IPS-18c (cell line): ENCODE measurements around the gene RPS6KA6.

Source experiments
- H3K4me3 ChIP-seq: 2 replicates; pipeline ENCODE4 v1.7.0; 2013; ENCODE audit warnings: low read depth, mild to moderate bottlenecking, low read length, moderate library complexity; ENCODE audit not compliant: insufficient read depth
- H3K9me3 ChIP-seq: one replicate; pipeline ENCODE4 v1.6.1; 2013; ENCODE audit warnings: mild to moderate bottlenecking, low read length, moderate library complexity; ENCODE audit not compliant: control insufficient read depth, insufficient read depth

The RPS6KA6 gene

GRCh38 chrX:84174348-84174747 is 13.7 kb downstream of the RPS6KA6 start:
- H3K9me3 ChIP-seq = no peaks in the 10 kb centered on the region
- H3K4me3 ChIP-seq = no peak overlapping the region

GRCh38 chrX:84170931-84171330 is 17.1 kb downstream of the RPS6KA6 start:
- H3K9me3 ChIP-seq = no peaks in the 10 kb centered on the region
- no peak overlapping the region for H3K4me3 ChIP-seq

GRCh38 chrX:84168574-84168973 is 19.4 kb downstream of the RPS6KA6 start:
- no peak overlapping the region for H3K4me3 ChIP-seq
- H3K9me3 ChIP-seq = no peaks in the 10 kb centered on the region

GRCh38 chrX:84168095-84168494 is 19.9 kb downstream of the RPS6KA6 start:
- Histone ChIP-seq H3K9me3 (no peaks in the 10 kb centered on the region), H3K4me3 (no peak overlapping the region)

GRCh38 chrX:84165711-84166110 is 22.3 kb downstream of the RPS6KA6 start:
- H3K9me3 ChIP-seq = no peaks in the 10 kb centered on the region

GRCh38 chrX:84162401-84162800 is 25.6 kb downstream of the RPS6KA6 start:
- Histone ChIP-seq H3K4me3 (no peak overlapping the region), H3K9me3 (no peaks in the 10 kb centered on the region)

More at GRCh38 chrX:84165711-84166110, 22.3 kb downstream of the RPS6KA6 start:
- H3K4me3 ChIP-seq = no peak overlapping the region

GRCh38 chrX:84161641-84162040 is 26.4 kb downstream of the RPS6KA6 start:
- Histone ChIP-seq H3K4me3 (no peak overlapping the region), H3K9me3 (no peaks in the 10 kb centered on the region)

- no peak overlapping the region for H3K4me3 ChIP-seq
- H3K9me3 ChIP-seq = no peaks in the 10 kb centered on the region
These were observed 27.3 kb downstream of the RPS6KA6 start for GRCh38 chrX:84160736-84161135.

- no peak overlapping the region for H3K4me3 ChIP-seq
- no peaks in the 10 kb centered on the region for H3K9me3 ChIP-seq
These were observed 31.2 kb downstream of the RPS6KA6 start for GRCh38 chrX:84156821-84157220.

GRCh38 chrX:84155938-84156337 is 32.1 kb downstream of the RPS6KA6 start:
- Histone ChIP-seq H3K9me3 (no peaks in the 10 kb centered on the region), H3K4me3 (no peak overlapping the region)

GRCh38 chrX:84153538-84153937 is 34.5 kb downstream of the RPS6KA6 start:
- H3K9me3 ChIP-seq = no peaks in the 10 kb centered on the region
- no peak overlapping the region for H3K4me3 ChIP-seq

GRCh38 chrX:84144991-84145390 is 43.0 kb downstream of the RPS6KA6 start:
- H3K4me3 ChIP-seq = no peak overlapping the region
- peaks cover 2% of the 10 kb centered on the region for H3K9me3 ChIP-seq

GRCh38 chrX:84144281-84144680 is 43.7 kb downstream of the RPS6KA6 start:
- no peak overlapping the region for H3K4me3 ChIP-seq
- peaks cover 2% of the 10 kb centered on the region for H3K9me3 ChIP-seq

GRCh38 chrX:84133023-84133422 is 55.0 kb downstream of the RPS6KA6 start:
- Histone ChIP-seq H3K4me3 (no peak overlapping the region), H3K9me3 (no peaks in the 10 kb centered on the region)

- Histone ChIP-seq H3K4me3 (no peak overlapping the region), H3K9me3 (peaks cover 3% of the 10 kb centered on the region)
These were observed 64.4 kb downstream of the RPS6KA6 start for GRCh38 chrX:84123585-84123984.

GRCh38 chrX:84118769-84119168 is 69.2 kb downstream of the RPS6KA6 start:
- H3K9me3 ChIP-seq = peaks cover 3% of the 10 kb centered on the region
- no peak overlapping the region for H3K4me3 ChIP-seq

- Histone ChIP-seq H3K4me3 (no peak overlapping the region), H3K9me3 (peaks cover 3% of the 10 kb centered on the region)
These were observed 69.7 kb downstream of the RPS6KA6 start for GRCh38 chrX:84118315-84118714.

- H3K4me3 ChIP-seq = no peak overlapping the region
- peaks cover 6% of the 10 kb centered on the region for H3K9me3 ChIP-seq
These were observed 79.4 kb downstream of the RPS6KA6 start for GRCh38 chrX:84108584-84108983.

- Histone ChIP-seq H3K9me3 (no peaks in the 10 kb centered on the region), H3K4me3 (no peak overlapping the region)
These were observed 88.9 kb downstream of the RPS6KA6 start for GRCh38 chrX:84099120-84099519.
